ENCODE results near the gene SOX8.
"Not testable (repeated sequence)": the region's sequence is repeated elsewhere in the genome, so short reads cannot be mapped to it uniquely, and the experiment has no call there.

The SOX8 gene

DNA sequence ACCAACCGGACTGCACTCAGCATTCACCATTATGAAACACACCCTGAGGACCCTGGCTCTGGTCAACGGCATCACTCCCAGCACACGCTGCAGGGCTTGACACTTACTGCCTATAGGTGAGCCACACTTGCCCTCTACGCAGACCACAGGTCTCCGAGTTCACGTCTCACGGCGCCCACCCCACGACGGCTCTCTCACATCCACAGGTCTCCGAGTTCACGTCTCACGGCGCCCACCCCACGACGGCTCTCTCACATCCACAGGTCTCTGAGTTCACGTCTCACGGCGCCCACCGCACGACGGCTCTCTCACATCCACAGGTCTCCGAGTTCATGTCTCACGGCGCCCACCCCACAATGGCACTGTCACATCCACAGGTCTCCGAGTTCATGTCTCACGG, 25.8 kb upstream of the SOX8 start:
- FAIRE-seq = not testable (repeated sequence)

DNA sequence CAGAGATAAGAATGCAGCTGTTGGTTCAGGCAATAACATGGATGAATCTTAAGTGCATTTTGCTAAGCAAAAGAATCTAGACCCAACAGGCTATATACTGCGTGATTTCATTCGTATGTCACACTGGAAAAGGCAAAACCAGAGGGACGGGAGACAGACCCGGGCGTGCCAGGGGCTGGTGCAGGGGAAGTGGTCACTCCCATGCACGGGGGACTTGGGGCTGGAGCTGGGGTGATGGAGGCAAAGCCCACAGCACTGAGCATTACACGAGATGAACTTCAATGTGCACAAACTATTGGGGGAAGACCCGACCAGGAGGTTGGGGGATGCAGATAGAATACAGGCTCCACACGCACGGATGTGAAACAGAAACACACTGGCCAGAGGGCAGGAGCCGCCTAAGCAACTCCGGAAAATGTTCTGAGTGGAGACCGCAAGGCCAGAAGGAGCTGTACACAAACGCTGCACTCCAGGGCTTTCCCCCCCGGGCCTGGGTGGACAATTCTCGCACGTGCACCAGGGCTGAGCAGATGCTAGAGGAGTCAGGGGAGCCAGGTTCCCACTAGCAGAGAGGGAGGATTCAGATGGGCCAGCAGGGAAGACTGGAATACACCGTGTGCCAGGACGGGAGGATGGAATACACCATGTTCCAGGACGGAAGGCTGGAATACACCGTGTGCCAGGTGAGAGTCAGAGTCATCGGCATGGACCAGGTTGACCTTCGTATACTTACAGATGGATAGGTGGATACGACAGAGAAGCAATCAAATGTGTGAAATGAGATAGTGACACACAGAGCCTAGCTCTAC, 22.1 kb upstream of the SOX8 start:
- no peak for FAIRE-seq

DNA sequence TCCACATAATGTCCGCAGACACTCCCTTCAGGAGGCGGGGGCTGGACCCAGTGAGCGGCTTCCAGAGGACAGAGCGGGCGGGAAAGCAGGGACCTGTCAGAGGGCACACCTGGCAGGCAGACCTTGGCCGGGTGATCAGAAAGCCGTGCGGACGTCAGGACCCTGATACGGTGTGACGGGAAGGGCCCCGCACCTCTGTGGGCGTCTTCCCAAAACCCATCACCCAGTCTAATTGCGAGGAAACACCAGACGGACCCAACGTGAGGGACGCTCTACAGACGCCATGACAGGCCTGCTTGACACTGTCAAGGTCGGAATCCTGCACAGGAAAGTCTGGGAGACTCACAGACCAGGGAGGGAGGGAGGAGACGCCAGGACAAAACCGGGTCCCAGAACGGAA, 19.2 kb upstream of the SOX8 start:
- no peak for FAIRE-seq

DNA sequence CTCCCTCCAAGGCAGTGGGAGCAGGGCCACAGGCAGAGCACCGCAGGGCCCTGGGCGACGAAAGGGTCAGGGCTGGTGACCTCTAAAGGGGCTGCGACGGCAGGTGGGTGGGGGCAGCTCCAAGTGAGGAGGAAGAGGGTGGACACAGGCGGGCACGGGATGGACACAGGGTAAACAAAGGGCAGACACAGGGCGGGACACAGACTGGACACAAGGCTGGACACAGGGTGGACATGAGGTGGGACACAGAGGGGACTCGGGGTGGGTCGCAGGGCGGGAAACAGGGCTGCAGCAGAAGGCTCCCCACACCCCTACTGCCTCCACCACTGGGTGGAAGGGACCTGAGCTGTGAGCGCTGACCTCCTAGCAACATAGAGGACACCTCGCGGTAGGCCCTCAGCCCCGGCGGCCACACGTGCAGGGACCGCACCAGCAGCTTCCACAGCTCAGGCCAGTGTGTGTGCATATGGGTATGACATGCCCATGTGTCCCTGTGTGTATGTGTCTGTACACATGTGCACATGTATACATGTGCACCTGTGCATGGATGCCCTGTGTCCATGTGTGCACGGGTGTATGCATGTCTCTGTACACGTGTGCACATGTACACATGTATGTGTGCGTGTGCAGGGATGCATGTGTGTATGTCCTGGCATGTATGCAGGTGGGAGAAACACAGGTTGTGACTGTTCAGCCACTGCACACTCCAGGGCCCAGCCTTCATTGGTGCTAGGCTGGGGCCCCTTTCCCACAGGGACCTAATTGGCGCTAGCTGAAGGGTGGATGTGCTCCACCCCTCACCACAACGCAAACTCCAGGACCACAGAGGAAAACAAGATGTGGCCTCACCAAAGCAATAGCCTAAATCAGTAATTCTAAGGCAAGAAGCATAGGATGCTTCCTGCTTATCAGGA, 18.4 kb upstream of the SOX8 start:
- no peak for FAIRE-seq

DNA sequence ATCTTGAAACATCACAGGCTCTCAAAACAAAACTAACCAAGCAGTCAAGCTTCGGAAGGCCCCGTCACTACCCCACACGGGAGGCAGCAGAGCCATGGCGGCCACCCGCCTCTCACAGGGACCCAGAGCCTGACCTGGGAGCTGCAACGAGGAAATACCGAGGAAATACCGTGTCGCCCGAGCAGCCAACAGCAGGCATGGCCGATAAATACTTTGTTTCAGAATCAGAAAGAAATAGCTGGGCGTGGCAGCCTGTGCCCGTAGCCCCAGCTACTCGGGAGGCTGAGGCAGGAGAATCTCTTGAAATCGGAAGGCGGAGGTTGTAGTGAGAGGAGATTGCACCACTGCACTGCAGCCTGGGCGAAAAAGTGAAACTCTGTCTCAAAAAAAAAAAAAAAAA, 17.7 kb upstream of the SOX8 start:
- no peak for FAIRE-seq

DNA sequence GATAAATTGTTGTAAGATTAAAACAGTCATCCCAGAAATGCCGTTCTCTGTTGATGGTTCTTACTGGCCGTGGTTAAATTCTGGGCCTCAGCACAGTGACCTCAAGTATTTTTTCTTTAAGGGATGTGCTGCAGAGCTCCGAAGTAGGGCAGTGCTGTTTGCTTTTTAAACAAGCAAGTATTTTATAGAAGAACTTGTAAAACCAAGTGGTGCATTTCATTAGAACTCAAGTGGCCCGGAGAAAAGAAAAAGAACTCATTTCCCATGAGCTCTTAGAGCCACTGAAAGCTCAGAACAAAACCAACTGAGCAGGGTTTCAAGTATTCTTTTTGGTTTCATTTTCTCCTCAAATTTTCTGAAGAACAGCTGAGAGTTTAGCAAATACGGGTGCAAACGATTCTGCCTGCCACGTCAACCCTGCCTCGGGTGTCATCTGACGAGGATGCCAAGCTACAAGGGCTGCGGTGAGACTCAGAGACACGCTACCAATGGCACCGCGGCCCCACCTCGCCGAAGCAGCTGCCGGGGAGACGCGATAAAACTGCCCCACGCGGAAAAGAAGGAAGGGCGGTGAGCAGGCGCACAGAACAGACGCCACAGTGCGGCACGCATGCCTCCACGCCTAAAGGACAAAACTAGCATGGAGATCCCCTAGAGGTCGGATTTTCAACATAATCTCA, 17.1 kb upstream of the SOX8 start:
- FAIRE-seq = no peak

DNA sequence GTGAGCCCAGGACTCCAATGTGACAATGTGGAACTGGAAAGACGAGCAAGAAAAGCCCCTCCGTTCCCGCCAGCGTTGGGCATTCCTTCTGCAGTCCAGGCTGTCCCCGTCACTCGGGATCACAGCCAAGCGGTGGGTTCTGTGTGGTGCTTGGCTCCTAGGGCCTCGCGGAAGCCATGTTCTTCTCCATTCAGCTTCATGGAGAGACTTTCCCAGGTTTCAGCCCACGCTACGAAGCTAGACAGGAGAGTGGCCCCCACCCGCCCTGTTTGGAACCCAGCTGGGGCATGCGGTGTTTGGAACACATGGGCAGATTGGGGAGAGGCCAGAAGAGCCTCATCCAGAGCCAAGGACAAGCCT, 16.6 kb upstream of the SOX8 start:
- FAIRE-seq = no peak

DNA sequence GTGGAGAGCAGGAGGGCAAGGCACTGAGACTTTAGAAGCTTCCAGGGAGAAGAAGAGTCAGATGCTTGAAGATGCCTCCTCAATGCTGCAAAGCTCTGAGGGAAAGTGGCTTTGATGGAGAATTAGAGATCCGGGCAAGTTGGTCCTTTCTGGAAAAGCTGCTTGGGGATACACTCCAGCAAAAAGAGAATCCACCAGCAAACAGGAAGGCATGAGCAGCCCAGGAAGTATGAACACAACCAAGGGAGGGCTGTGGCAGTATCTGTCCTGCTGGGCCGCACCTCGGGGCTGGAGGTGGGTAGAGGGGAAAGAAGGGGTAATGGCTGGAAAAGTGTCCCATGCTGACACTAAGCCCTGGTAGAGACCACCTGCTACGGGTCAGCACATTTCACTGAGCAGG, 16.1 kb upstream of the SOX8 start:
- no peak for FAIRE-seq

DNA sequence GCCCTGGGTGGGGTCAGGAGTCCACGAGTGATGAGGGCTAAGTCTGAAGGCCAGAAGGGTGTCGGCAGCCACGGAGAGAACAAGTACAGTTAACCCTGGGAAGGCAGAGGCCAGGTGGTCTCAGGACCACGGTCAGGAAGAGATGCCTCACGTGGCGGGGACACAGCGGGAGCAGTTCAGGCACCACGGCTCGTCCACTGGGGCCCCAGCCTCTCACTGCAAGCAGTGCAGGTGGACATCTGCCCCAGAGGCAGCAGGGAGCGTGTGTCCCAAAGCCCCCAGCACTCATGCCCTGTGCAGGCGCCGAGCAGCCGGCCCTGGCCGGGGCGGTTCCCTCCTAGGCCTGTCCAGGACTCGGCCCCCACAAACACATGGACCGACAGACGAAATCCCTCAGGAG, 15.5 kb upstream of the SOX8 start:
- no peak for FAIRE-seq

DNA sequence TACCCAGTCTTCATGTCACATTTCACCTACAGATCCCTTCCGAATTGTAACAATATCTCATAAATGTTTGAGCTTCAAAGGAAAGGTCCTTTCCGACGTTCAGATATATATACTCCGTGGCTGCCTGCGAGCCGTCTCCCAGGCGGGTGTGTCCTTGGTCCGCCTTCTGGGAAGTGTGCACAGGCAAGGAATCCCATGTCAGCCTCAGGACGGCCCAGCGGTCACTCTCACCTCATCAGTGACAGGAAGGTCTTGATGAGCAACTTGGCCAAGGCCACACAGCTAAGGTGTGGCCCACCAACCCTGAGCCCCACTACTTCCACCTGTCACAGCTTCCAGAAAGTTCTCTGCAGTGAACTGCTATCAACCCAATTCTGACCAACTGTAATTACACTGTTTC, 15.1 kb upstream of the SOX8 start:
- FAIRE-seq = no peak

DNA sequence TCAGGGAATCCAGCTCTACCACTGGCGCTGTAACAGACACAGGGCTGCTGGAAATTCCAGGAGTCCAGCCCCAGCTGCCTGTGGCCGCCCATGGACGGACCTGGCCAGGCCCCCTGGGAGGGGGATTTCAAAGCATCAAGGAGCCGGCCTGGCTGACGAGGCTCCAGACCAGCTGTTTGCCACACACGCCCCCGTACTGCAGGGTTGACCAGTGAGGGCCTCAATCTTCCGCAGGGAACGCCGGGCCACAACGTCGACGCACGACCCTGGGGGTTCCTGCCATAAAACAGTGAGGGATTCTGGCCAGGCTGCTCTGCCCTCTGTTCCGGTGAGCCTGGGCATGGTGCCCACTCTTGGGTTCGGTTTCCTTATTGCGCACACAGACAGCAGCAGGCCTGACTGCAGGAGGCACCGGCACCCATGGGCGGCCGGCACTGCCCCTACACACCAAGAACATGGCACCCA, 14.5 kb upstream of the SOX8 start:
- no peak for FAIRE-seq

DNA sequence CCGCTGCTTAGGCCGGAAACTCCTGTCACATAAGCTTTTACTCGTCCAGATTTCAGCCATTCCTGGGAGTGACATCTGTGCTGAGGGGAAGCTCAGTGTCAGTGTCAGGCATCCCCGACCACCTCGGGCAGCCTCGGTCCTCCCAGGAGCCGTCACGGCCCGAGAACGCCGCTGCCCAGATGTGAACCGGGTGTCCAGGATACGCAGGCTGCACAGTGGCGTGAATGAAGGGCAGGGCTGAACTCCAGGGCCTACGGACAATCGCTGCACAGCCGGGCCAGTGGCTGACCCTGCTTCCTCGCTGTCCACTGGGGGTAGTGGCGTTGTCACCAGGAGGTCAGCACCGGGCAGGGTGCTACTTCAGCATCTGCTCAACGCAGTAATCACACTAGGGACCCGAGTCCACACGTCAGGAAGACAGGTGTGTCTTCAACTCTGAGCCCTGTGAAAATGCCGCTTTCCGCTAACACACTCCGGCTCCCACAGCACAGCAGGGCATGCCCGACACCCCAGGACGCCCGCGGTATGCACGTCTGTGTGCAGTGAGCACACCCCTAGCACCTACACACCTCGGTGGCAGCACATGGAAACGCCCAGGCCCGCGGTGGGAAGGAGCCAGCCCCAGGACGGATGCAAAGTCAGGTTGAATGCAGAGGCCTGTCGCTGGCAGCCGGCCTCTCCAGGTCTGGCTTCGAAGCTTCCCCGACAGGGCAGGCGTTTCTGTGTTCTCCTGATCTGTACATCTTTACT, 13.8 kb upstream of the SOX8 start:
- FAIRE-seq = no peak

DNA sequence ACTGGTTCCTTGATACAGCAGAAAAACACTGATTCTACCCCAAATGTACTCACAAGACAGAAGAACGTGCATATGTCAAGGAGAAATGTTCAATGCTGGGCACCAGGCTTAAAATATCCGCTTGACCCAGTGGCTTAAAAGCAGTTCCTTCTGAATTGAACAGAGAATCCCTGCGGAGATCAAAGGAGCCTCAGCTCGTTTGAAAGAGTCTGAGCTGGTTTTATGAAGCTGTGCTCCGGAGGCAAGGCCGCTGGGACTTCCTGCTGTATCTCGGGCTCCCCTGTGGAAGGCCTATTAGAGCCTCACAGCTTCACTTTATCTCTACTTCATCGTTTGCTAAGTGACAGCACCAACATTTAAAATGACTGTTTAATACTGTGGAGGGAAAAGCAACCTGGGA, 12.9 kb upstream of the SOX8 start:
- FAIRE-seq = no peak

DNA sequence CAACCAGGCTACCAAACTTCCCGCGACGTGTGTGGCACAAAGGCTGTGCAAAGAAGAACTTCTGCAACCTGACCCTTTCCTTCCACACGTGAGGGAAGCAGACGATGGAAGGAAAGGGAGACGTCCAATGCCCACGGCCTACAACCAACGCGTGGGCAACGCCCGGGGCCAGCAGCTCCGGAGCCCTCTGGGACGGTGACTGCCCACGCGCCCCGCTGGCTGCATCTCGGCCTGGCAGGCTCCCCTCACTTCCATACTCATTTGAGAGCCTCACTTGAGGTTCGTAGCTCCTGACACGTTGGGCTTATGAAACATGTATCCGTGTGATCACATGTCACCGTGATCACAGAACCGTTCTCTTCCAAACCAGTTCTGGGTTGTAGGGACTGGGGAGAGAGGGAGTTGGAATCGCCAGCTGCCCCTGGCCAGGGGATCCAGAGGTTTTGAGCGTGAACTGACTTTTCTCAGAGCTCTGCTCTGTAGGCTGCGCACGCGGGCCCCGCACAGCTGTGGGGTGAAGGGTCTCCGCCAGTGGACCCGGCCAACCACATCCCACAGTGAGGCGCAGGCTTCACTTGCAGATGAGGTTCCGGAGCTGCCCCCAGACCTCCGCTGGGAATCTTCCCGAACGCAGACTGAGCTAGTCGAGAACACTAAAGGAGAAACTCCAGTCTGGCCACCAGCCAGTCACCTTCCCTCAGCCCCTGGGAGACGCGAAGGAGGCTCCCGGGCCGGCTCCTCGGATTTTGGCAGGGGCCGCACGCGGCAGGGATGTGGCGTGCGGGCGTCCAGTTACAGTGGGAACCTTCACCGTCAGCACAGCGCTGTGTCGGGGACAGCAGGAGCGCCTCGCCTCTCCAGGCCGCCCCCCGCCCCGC, 11.8 kb upstream of the SOX8 start:
- no peak for FAIRE-seq

DNA sequence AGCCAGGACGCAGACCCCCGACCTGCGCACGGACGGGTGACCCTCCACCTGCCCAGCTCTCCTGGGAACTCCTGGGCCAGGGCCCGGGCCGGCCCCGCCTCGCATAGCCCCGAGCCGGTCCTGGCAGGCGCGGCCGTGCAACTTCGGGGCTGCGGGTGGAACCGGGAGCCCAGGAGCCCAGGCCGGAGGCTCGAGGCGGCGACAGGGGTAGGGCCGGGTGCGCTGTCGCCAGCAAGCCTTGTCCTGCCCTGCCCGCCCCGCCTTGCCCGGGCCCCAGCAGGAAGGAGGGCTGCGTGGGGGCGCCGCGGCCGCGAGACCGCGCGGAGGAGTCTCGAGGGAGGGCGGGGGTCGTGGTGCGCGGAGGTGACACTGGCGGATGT, 11.2 kb upstream of the SOX8 start:
- FAIRE-seq = no peak

DNA sequence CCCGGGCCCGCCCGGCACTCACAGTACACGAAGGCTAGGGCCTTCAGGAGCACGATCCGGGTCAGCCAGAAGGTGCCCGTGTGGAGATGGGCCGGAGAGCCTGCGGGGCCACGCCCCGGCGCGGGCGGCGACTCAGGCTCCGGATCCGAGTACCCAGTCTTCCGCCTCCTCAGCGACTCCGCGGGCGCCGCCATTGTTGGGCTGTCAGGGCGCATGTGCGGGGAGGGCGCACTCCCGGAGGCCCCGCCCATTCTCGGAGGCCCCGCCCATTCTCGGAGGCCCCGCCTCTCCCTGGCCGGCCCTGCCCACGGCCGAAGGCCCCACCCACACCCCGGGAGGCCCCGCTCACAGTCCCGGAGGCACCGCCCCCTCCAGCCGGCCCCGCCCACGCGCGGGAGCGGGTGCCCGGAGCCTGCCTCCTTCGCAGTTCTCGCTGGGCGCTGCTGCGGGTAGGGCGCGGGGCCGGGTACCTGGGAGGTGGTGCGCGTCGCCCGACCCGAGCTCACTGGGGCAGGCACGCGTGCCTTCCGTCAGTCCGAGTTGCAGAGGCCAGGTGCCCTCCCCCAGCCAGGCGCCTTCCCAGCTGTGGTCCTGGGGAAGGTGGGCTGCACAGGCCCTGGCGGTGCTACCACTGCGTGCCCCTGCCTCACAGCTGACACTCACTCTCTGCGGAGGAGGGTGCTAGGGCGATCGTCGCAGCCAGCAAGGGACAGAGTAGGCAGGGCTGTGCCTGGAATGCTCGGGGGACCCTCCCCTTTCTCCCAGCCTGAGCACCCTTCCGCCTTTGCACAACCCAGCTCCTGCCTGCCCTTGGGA, 10.6 kb upstream of the SOX8 start, which contains the start of gene LMF1:
Gene LMF1 (minus strand): TSS at position 219 of the 816 bp plus-strand sequence. CDS start 4 bp downstream, at position 215.
- FAIRE-seq = peak; percentile 72

DNA sequence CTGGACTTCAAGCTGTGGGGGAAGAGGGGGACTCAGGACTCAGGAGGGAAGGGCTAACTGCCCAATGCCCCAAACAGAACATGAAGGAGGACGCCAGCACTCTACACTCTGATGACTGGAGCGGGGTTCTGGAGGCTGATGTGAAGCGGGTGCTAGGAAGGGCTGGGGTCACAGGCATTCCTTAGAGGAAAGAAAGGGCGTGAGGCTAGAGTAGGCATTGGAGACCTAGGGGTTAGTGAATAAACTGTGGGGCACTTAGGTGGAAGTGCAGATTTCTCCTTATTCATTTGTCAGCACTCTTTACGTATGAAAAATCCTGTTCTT, 10.0 kb upstream of the SOX8 start:
- FAIRE-seq = no peak

DNA sequence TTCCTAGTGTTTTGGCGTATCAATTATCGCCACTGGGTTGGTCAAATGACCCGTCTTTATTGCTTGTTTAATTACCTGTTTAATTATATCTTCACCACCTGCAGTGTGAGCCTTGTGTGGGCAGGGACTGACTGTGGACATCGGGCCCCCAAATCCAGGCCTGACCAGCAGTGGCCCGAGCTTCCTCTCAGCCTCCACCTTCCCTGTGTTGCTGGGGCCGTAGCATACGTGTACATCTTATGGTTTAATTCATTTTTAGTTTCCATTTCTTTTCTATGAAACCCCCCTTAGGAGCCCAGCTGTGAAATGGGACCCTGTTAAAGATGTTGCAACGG, 9.6 kb upstream of the SOX8 start:
- FAIRE-seq = no peak

DNA sequence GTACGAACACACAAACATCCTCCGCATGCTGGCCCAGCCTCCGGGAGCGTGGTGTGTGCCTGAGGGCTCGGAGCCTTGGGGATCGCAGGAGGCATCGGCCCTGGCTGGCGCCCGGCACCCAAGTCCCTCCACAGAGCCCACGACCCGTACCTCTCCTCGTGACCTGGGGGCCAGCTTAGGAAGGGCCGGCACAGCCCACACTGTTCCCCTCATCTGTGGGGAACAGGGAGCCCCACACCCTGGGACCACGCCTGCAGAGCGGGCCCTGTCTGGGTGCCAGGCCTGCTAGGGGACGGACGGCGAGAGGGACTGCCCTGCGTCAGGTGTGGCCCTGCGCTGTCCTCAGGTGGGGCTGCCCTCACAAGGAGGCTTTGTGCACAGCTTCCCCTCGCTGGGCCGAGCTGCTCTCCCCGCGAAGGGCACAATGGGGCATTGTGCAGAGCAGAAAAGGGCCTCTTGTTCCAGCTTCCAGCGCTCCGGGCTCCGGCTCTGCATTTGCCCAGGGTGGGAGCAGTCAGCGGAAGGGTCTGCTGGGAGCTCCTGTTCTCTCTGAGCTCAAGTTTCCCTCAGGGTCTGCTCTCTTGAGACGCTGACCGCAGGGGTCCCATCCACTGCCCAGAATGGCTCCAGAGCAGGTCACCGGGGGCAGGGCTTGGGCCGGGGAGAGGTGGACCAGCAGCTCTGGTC, 9.1 kb upstream of the SOX8 start:
- no peak for FAIRE-seq

DNA sequence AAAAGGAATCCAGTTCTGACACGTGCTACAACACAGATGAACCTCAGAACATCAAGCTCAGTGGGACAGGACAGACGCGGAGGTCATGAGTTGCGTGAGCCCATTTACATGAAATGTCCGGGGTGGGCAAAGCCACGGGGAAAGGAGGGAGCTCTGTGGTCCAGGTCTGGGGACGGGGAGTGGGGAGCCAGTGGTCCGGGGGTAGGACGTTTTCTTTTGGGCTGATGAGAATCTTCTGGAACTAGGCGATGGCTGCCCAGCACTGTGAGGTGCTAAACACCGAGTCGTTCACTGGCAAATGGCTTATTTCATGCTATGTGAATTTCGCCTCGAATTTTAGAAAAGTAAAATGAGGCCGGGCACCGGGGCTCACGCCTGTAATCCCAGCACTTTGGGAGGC, 8.2 kb upstream of the SOX8 start:
- no peak for FAIRE-seq
